ENCODE measurements around the gene DYNAP.

The DYNAP gene

DNA sequence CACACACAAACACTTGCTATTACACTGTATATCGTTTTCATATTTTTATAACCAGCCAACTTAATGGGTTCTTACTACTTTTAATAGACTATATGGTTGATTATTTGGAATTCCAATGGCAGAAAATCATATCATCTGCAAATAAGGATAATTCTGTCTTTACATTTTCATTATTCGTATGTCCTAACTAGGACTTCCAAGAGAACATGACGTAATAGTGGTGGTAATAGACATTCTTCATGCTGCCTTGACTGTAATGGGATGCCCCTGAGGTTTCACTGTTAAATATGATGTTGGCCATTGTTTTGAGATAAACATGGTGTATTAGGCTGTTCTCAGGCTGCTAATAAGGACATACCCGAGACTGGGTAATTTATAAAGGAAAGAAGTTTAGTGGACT lies 45.2 kb downstream of the DYNAP start:
- DNase-seq (ENCODE audit: low read depth in 2 of 2): no peak

DNA sequence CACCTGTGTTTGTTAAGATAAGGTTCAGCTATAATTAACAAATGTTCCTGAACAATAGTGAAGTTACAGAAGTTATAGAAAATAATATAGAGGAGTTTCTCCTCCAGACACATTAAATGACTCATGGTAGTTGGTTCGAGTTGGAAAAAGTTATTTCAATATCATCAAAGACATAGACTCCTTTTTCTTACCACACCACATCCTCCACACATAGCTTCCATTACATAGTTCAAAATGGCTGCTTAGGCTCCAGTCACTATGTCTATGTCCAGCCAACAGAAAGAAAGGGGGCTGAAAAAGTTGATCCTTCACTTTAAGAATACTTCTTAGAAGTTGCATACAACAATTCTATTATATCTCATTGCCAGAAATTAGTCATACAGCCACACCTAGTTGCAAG lies 50.7 kb downstream of the DYNAP start:
- no peak for DNase-seq (ENCODE audit: low read depth in 2 of 2)

DNA sequence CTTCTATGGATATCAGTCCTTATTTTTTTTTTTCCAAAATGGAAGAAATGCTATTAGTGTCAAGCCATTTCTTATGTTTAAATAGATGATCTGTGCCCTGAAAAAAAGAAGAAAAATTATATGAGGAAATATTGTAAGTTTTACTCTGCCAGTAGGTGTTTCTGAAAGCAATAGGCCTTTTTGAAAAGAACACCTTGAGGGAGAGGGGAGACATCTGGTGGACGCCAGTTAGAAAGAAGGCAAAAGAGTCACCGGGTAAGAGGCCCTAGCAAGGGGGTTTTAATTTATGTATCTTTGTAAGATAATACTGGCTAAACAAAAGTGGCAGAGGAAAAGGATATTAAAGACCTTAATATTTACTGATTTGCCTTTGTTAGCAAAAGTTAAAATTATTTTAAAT lies 56.1 kb downstream of the DYNAP start:
- DNase-seq (ENCODE audit: low read depth in 2 of 2): no peak

All from stimulated activated CD8-positive, alpha-beta memory T cell treated with anti-CD3 and anti-CD28 coated beads, Interleukin-2, amount 100 ng/mL, for 1 hour (primary cell).